Breast epithelium (tissue), 3 donors: Measurements from ENCODE around the gene DCST1.

Experiments used
- CTCF ChIP-seq, 3 donors: fragments of 450-650 bp; IDR thresholded peaks; one replicate each; pipeline ENCODE4 v1.5.1; 2016 to 2017; ENCODE audit warnings: antibody characterized with exemption in 3 of 3, mild to moderate bottlenecking in 3 of 3, moderate library complexity in 3 of 3
- POLR2A ChIP-seq: fragments of 450-650 bp; IDR thresholded peaks from one replicate; pipeline ENCODE4 v1.6.1; 2016; ENCODE audit warnings: antibody characterized with exemption, mild to moderate bottlenecking, moderate library complexity
- POLR2AphosphoS5 ChIP-seq, 3 donors: sonication (generic); formaldehyde crosslinking; IDR thresholded peaks; one replicate each; pipeline ENCODE4 v1.6.1; 2017; ENCODE audit warnings: antibody characterized with exemption in 3 of 3

- TF ChIP-seq POLR2A (no peak), CTCF (IDR thresholded peaks at IDR 0.05) (no peak), POLR2AphosphoS5 (IDR thresholded peaks at IDR 0.05) (no peak)
Observed at GRCh38 chr1:155082301-155083051, 48.9 kb downstream of the DCST1 start.
